Stomach (tissue), 4 donors: Measurements from ENCODE around the gene RFC5.

Experiments used
- EP300 ChIP-seq: sonication (generic); formaldehyde crosslinking; IDR thresholded peaks from one replicate; pipeline ENCODE4 v1.6.1; 2017; ENCODE audit warnings: antibody characterized with exemption
- POLR2A ChIP-seq, 4 donors: fragments of 450-650 bp; IDR thresholded peaks; one replicate each; pipeline ENCODE4 v1.6.1; 2016; ENCODE audit warnings: antibody characterized with exemption in 4 of 4, control low read depth in 2 of 4, mild to moderate bottlenecking in 1 of 4, moderate library complexity in 1 of 4
- POLR2AphosphoS5 ChIP-seq, 3 donors: sonication (generic); formaldehyde crosslinking; IDR thresholded peaks; one replicate each; pipeline ENCODE4 v1.6.1; 2016; ENCODE audit warnings: antibody characterized with exemption in 3 of 3
- TF ChIP-seq, protein P1 (sequence below), 7 experiments: fragments of 450-650 bp in 4 of 7; fragments of 200-600 bp in 3 of 7; sonication (generic) in 3 of 7; IDR thresholded peaks; one replicate each; pipeline ENCODE4 v1.5.1; 2016 to 2019; ENCODE audit warnings: antibody characterized with exemption in 7 of 7, control low read depth in 2 of 7, mild to moderate bottlenecking in 1 of 7

DNA sequence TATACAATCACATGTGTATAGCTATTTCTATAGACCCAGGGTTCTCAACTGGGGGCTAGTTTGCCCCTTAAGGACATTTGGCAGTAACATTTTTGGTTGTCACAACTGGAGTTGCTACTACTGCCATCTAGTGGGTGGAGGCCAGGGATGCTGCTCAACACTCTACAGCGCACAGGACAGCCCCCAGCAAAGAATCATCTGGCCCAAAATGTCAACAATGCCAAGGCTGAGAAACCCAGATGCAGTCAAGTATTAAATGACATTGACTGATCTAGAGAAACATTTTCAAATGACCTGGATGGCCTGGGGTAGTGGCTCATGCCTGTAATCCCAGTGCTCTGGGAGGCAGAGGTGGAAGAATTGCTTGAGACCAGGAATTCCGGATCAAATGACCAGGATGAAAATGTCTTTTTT is 38.6 kb downstream of the RFC5 start:
- TF ChIP-seq, protein P1, sequence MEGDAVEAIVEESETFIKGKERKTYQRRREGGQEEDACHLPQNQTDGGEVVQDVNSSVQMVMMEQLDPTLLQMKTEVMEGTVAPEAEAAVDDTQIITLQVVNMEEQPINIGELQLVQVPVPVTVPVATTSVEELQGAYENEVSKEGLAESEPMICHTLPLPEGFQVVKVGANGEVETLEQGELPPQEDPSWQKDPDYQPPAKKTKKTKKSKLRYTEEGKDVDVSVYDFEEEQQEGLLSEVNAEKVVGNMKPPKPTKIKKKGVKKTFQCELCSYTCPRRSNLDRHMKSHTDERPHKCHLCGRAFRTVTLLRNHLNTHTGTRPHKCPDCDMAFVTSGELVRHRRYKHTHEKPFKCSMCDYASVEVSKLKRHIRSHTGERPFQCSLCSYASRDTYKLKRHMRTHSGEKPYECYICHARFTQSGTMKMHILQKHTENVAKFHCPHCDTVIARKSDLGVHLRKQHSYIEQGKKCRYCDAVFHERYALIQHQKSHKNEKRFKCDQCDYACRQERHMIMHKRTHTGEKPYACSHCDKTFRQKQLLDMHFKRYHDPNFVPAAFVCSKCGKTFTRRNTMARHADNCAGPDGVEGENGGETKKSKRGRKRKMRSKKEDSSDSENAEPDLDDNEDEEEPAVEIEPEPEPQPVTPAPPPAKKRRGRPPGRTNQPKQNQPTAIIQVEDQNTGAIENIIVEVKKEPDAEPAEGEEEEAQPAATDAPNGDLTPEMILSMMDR (IDR thresholded peaks at IDR 0.05): peak in 3 of 7 experiments; percentile 29 to 49 (median 36)
- TF ChIP-seq POLR2A (IDR thresholded peaks at IDR 0.05) (no peak), EP300 (no peak), POLR2AphosphoS5 (IDR thresholded peaks at IDR 0.05) (no peak)
